WTC11 (cell line): Measurements from ENCODE around the gene AIFM1.

Source experiments
- ATF2 ChIP-seq: sonication (generic); formaldehyde crosslinking; IDR thresholded peaks from 2 replicates; pipeline ENCODE4 v1.8.1; 2022; ENCODE audit warnings: low read depth, missing genetic modification reagents, borderline replicate concordance
- CREB1 ChIP-seq: sonication (generic); formaldehyde crosslinking; IDR thresholded peaks from 2 replicates; pipeline ENCODE4 v1.8.0; 2023; ENCODE audit warnings: mild to moderate bottlenecking, missing genetic modification reagents
- FOXJ3 ChIP-seq: sonication (generic); formaldehyde crosslinking; IDR thresholded peaks from 2 replicates; pipeline ENCODE4 v1.9.0; 2021; ENCODE audit warnings: missing genetic modification reagents, mild to moderate bottlenecking, borderline replicate concordance
- IRF1 ChIP-seq: sonication (generic); formaldehyde crosslinking; IDR thresholded peaks from 2 replicates; pipeline ENCODE4 v1.8.0; 2023; ENCODE audit warnings: missing genetic modification reagents
- IRF2 ChIP-seq: sonication (generic); formaldehyde crosslinking; IDR thresholded peaks from 2 replicates; pipeline ENCODE4 v1.8.0; 2022; ENCODE audit warnings: low read depth, missing genetic modification reagents, borderline replicate concordance
- JAZF1 ChIP-seq: fragments of 250-450 bp; sonication (Bioruptor Pico); IDR thresholded peaks from 2 replicates; pipeline ENCODE4 v1.9.0; 2021; ENCODE audit warnings: moderate library complexity, mild to moderate bottlenecking, inconsistent platforms
- JUN ChIP-seq: sonication (generic); formaldehyde crosslinking; IDR thresholded peaks from 2 replicates; pipeline ENCODE4 v1.8.0; 2023; ENCODE audit warnings: mild to moderate bottlenecking, missing genetic modification reagents
- TEAD4 ChIP-seq: sonication (generic); formaldehyde crosslinking; IDR thresholded peaks from 2 replicates; pipeline ENCODE4 v1.8.0; 2022; ENCODE audit warnings: mild to moderate bottlenecking, missing genetic modification reagents
- TP53 ChIP-seq: sonication (generic); formaldehyde crosslinking; IDR thresholded peaks from 2 replicates; pipeline ENCODE4 v1.8.1; 2023; ENCODE audit warnings: mild to moderate bottlenecking, missing genetic modification reagents
- ZBTB43 ChIP-seq: sonication (generic); formaldehyde crosslinking; IDR thresholded peaks from 2 replicates; pipeline ENCODE4 v1.8.1; 2023; ENCODE audit warnings: mild to moderate bottlenecking, missing genetic modification reagents
- TF ChIP-seq, protein P1 (sequence below): fragments of 200-600 bp; IDR thresholded peaks from 2 replicates; pipeline ENCODE4 v1.8.0; 2022; ENCODE audit warnings: antibody characterized with exemption
- TF ChIP-seq, protein P2 (sequence below): sonication (generic); formaldehyde crosslinking; IDR thresholded peaks from 2 replicates; pipeline ENCODE4 v1.8.1; 2023; ENCODE audit warnings: mild to moderate bottlenecking, missing genetic modification reagents, moderate library complexity

DNA sequence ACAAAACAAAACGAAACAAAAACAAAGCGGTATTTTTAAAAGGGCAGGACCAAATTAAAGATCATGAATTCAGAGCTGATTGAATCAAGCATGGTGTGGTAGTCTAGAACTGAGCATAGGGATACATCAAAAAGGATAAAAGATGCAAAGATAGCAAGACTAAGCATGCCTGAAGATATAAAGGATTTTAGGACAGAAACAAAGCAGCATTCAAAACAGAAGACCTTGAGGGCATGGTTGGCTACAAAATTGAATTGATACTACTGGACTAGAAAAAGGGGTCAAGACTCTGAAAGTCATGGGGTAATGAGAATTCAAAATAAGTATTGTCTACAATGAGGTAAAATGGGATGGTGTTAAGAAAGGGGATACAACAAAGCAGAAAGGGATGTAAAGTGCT is 47.7 kb upstream of the AIFM1 start:
- TF ChIP-seq IRF2 (CRISPR knock-in tag) (no peak), ZBTB43 (CRISPR knock-in tag) (no peak), CREB1 (no peak), IRF1 (no peak), ATF2 (CRISPR knock-in tag) (no peak), JUN (CRISPR knock-in tag) (no peak), TEAD4 (CRISPR knock-in tag) (no peak), FOXJ3 (CRISPR knock-in tag) (no peak), JAZF1 (CRISPR knock-in tag) (no peak), TP53 (no peak)
- TF ChIP-seq, protein P1, sequence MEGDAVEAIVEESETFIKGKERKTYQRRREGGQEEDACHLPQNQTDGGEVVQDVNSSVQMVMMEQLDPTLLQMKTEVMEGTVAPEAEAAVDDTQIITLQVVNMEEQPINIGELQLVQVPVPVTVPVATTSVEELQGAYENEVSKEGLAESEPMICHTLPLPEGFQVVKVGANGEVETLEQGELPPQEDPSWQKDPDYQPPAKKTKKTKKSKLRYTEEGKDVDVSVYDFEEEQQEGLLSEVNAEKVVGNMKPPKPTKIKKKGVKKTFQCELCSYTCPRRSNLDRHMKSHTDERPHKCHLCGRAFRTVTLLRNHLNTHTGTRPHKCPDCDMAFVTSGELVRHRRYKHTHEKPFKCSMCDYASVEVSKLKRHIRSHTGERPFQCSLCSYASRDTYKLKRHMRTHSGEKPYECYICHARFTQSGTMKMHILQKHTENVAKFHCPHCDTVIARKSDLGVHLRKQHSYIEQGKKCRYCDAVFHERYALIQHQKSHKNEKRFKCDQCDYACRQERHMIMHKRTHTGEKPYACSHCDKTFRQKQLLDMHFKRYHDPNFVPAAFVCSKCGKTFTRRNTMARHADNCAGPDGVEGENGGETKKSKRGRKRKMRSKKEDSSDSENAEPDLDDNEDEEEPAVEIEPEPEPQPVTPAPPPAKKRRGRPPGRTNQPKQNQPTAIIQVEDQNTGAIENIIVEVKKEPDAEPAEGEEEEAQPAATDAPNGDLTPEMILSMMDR, result no peak
- TF ChIP-seq, protein P2, sequence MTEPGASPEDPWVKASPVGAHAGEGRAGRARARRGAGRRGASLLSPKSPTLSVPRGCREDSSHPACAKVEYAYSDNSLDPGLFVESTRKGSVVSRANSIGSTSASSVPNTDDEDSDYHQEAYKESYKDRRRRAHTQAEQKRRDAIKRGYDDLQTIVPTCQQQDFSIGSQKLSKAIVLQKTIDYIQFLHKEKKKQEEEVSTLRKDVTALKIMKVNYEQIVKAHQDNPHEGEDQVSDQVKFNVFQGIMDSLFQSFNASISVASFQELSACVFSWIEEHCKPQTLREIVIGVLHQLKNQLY, result no peak
